Medulla oblongata (tissue), 1 donor: ENCODE data around the gene ERH.
A peak's percentile ranks its signal among the peaks of the same experiment; 100 is the strongest.

Experiments used
- DNase-seq: peaks from one replicate; pipeline ENCODE4 v3.0.0-alpha.2; 2015; ENCODE audit errors: extremely low spot score

The ERH gene

DNA sequence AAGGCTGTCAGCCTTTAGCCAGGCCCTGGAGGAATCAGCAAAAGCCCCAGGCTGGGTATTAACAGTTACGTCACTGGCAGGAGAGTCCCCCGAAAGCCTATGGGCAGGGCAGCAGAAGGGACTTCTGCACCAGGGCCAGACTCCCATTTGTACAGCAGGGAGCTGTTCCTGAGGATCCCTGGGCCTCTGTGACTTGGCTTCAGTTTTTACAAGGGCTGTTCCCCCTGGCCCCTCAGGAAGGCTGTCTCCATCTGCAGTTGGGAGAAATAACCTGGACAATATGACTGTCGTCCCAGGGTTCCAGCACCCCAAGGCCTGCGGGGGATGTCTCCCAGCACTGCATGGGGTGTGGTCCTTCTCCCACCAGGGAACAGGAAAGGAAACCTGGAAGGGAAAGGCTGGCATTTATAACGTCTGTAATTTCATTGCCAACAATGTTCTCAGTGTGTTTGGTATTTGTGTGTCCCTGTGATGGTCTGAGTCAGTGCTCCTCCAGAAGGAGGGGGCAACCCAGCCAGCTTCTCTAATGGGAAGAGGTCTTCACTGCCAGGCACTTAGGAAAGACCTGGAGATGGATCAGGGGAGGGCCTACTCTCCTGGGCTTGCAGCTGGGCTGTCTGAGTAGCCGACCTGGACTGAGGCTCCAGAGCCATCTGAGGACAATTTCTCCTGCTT, 42.4 kb downstream of the ERH start:
- peak; percentile 5 for DNase-seq

GRCh38 chr14:69355154-69355597, 42.9 kb downstream of the ERH start:
- DNase-seq, result no peak

- no peak for DNase-seq
Measured at GRCh38 chr14:69354383-69355153, 43.5 kb downstream of the ERH start.

DNA sequence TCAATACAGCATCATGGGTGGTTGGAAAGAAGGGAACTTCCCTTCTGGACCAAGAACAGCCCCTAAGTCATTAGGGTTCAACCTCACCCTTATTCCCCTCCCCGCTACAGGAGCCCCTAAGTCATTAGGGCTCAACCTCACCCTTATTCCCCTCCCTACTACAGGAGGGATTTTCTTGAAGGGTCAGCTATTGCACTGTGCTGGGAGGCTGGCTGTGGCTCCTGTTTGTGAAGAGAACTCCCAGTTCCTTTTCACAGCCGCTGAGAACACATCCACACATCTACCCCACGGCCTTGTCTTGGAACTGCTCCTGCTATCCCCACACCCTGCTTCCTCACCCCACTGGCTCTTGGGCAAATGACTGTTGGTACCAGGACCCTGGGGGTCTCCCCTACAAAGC, 44.9 kb downstream of the ERH start:
- no peak for DNase-seq

- no peak for DNase-seq
Measured at GRCh38 chr14:69351911-69352310, 46.2 kb downstream of the ERH start.

DNA sequence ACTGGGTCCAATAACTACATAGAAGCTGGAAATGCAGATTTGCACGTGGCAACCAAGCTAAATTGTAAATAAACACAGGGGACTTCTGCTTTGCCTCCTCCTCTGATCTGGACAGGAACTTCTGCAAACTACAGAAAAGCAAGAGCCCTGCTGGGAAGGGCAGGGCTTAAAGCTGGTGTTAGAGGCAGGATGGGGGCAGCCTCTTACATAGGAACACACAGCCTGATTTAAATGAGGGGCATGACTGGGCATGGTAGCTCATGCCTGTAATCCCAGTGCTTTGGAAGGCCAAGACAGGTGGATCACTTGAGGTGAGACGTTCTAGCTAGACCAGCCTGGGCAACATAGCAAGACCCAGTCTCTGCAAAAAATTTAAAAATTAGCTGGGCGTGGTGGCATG, 46.7 kb downstream of the ERH start:
- DNase-seq, result no peak

GRCh38 chr14:69350892-69351291, 47.2 kb downstream of the ERH start:
- DNase-seq, result no peak

DNA sequence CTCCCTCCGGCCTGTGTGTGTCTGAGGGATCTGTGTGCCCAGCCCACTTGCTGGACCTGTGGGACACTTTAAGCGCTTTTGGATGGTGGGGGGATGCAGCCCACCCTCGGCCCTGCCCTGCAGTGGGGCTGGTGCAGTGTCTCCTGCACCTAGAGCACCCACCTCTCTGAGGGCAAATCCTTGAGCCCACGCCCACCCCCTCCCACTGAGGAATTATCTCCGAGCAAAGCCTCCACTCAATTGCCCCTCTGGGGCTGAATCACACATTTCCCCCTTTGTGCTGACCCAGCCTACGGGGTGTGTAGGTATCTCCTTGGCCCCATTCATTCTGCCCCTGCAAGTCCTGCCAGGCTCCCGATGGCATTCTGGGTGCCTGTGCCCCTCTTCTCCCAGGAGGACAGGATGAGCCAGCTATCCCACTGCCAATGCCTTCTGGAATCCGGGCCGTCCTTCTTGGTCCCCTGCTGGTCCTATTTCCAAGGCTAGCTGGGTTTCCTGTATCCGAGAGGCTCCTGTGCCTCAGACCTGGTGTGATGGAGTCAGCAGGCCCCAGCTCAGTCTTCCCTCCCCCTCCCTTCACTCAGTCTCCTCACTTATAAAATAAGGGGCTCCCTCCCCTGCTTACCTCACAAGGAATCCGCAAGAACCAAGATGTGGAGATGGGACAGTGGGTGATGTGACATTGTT, 48.9 kb downstream of the ERH start:
- DNase-seq, result no peak

DNA sequence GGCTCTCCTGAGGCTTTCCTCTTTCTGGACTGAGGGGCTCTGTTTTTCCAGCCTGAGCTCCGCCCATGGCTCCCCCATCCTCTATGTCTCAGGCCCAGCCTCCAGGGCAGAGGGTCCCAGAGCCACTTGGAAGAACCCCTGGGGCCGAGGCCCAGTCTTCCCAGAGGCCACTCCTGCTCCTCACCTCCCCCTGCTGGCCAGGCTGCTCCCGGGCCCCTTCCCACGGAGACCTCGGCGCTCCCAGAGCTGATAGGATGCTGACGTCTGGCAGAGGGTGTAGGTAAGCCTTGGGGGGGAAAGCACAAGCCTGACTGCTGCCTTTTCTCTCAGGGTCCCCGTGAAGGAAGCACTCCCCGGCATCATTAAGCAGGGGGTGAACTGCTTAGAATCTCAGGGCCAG, 51.4 kb downstream of the ERH start:
- DNase-seq, result no peak

DNA sequence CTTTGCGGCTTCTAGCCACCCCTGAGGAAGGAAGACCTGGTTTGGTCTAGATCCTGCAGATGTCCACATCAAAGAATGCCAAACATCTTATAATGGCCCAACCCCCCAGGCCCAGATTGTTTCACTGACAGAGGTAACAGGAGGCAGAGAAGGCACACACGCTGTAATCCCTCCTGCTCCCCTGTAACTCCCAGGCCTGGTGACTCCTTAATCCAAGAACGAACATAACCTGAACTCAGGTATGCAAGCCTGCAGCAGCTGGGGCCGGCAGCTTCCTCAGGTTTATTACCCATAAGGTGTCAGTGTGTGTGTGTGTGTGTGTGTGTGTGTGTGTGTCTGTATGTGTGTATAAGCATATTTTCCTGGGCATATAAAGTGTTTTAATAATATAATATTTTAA, 52.7 kb downstream of the ERH start:
- no peak for DNase-seq

DNA sequence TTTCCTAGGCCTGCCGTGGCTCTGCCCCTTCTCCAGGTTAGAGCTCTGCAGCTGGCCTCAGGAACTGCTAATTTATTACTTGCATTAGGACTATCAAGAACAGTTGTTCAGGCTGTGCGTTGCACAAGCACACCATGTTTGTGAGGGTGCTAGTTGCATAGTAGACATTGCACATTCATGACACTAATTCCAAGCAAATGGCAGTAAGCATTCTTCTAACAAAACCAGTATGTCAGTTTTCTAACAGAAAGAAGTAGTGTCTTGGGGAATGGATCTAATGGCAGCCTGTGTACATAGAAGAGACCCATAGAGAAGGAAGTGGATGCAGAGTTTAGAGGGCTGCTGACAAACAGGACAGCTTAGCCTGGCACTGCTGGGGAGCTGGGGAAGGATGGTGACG, 53.9 kb downstream of the ERH start:
- no peak for DNase-seq

DNA sequence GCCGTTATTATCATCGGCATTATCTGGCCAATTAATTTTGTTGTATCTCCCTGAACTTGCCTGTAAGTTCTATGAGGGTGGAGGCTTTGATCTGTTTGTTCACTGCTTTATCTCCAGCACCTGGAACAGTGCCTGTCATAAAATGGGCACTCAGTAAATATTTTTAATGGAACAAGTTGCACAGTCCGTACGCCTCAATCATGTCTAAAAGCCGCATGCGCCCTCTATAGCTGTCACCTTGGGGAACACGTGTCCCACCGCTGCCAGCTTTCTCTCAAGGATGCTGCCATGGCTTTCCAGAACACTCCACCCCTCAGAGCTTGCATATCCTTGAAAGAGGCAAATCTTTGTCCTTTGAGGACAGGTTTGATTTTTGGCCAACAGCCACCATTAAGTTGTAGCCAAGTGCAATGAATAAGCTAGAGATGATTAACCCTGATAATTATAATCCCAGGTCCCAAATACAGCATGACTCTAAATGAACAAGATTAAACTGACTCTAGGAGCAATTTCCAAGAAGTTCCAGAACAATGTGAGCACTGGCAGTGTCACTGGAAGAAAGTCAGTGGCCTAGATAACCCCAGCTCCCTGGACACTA, 55.1 kb downstream of the ERH start:
- no peak for DNase-seq

- DNase-seq, result no peak
Measured at GRCh38 chr14:69339426-69339825, 58.7 kb downstream of the ERH start.

- no peak for DNase-seq
Measured at GRCh38 chr14:69337984-69338383, 60.1 kb downstream of the ERH start.

DNA sequence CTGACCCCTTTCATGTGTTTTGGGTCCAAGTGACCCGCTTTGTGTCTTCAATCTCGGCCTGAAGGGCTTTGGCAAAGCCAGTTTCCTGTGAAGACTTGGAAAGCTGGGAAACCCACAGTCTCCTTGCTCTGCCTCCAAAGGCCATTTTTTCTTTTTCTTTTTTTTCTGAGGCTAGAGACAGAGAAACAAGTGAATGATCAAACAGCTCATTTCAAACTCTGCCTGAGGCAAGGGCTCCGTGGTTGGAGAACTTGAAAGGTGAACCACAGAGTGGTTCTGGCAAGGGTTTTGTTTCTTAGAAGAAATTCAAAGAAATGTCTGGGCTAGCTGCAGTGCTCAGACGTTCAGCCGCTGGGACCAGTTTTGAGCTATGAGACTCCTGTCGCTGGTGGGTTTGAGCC, 62.7 kb downstream of the ERH start:
- DNase-seq, result peak; percentile 4

- no peak for DNase-seq
Measured at GRCh38 chr14:69334576-69334975, 63.5 kb downstream of the ERH start.

GRCh38 chr14:69333791-69334337, 64.2 kb downstream of the ERH start:
- DNase-seq, result no peak

- no peak for DNase-seq
Measured at GRCh38 chr14:69332782-69333395, 65.2 kb downstream of the ERH start.

DNA sequence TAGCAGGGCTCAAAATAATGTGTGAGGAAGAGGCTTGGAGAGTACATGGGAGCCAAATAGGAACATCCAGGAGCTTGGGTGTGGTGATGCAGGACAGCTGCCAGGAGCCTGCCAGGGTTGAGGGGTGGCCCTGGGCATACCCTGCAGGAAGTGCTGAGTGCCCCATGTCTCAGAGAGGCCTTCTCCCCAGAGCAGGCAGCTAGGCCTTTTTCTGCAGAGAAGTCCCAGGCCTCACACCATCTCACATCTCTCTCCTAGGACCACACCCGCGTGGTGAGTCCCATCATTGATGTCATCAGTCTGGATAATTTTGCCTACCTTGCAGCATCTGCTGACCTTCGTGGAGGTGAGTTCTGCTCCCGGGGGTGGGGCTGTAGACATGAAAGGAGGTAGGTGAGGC, 66.9 kb downstream of the ERH start:
- no peak for DNase-seq
